ENCODE measurements around the gene ADPRM. TPM values are rescaled to one million over a fixed set of nuclear protein-coding genes. Genes with fewer than 3 reads are reported as not detected.
A peak's percentile ranks its signal among the peaks of the same experiment; 100 is the strongest.
"Not testable (repeated sequence)": the region's sequence is repeated elsewhere in the genome, so short reads cannot be mapped to it uniquely, and the experiment has no call there.

ADPRM gene
- total RNA-seq, 4 donors from 2014 or later: 8.8 to 22.4 (median 10.6) TPM

DNA sequence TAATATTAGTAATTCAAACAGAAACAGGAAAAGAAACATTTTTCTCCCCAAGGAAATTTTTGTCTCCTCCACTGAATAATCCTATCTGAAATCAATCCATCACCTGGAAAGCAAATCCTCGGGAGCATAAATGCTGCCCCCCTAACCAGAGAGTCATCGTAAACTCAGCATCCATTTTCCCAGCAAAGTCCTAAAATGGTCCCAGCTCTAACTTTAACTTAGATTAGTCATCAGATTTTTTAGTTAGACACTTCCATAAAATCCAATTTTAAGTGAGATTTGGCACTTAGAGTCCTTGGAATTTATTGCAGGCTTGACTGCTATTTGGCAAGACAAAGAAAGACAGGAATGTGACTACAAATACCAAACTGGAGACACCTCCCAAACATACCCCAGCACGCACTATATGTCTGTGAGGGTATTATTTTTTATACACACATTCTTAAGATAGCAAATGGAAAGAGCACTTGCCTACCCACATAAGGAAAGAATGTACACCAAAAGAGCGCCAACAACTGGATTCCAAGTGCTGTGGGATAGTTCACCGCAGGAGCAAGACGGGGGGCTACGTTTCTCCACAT lies 15.4 kb upstream of the ADPRM start:
- TF ChIP-seq POLR2A (IDR thresholded peaks at IDR 0.05) (no peak), POLR2AphosphoS5 (IDR thresholded peaks at IDR 0.05) (no peak), EP300 (IDR thresholded peaks at IDR 0.05) (no peak)
- TF ChIP-seq, protein P1, sequence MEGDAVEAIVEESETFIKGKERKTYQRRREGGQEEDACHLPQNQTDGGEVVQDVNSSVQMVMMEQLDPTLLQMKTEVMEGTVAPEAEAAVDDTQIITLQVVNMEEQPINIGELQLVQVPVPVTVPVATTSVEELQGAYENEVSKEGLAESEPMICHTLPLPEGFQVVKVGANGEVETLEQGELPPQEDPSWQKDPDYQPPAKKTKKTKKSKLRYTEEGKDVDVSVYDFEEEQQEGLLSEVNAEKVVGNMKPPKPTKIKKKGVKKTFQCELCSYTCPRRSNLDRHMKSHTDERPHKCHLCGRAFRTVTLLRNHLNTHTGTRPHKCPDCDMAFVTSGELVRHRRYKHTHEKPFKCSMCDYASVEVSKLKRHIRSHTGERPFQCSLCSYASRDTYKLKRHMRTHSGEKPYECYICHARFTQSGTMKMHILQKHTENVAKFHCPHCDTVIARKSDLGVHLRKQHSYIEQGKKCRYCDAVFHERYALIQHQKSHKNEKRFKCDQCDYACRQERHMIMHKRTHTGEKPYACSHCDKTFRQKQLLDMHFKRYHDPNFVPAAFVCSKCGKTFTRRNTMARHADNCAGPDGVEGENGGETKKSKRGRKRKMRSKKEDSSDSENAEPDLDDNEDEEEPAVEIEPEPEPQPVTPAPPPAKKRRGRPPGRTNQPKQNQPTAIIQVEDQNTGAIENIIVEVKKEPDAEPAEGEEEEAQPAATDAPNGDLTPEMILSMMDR (IDR thresholded peaks at IDR 0.05): no peak
- no peak for DNase-seq (ENCODE audit: low spot score in 2 of 2)
- no peak overlapping the region for H3K4me3 ChIP-seq
- H3K9me3 ChIP-seq: no peaks in the 10 kb centered on the region
- peaks cover 87% of the 10 kb centered on the region for H3K36me3 ChIP-seq
- H3K4me1 ChIP-seq: no peaks in the 10 kb centered on the region
- WGBS: 74% methylated on average over 7 of the region's 7 CpGs
- no peaks in the 10 kb centered on the region for H3K27me3 ChIP-seq
- H3K27ac ChIP-seq: no peak overlapping the region

DNA sequence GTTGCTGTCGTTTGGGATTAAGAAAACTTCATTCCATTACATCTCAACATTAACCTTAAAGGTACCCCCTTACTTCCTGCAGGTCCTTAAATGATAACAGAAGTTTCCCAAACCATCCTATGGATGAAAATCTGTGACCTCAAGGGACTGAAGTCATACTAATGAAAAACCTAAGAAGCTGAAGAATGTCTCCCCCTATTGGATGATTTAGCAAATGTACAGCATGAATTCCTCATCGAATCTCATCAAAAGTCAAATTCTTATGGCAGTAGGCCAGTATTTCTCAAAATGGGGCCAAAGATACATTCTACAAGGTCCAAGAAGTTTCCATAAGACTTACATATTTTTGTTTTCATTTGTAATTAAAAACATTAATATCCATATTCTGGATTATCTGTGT lies 13.5 kb upstream of the ADPRM start:
- 51% methylated on average over 2 of the region's 2 CpGs for WGBS

DNA sequence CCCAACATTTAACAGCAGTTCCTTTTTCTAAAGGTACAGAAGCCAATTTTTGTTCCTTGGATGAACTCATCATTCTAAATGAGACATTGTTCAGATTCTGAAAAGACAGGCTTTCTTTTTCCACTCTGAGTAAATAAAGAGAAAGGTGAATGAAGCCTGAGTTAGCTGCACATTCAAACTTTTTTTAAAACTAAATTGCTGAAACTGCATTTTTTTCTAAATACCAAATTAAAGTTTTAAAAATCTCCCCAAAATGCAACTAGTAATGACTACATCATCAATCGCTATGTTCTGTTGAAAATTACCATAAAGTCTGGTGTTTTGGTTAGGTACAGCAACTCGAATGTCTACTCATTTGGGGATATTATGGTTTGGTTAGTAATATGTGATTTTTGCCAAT lies 9.9 kb upstream of the ADPRM start:
- Histone ChIP-seq H3K9me3 (no peaks in the 10 kb centered on the region), H3K27ac (no peak overlapping the region), H3K27me3 (no peaks in the 10 kb centered on the region), H3K4me1 (no peaks in the 10 kb centered on the region), H3K36me3 (peaks cover 66% of the 10 kb centered on the region), H3K4me3 (no peak overlapping the region)
- TF ChIP-seq POLR2AphosphoS5 (IDR thresholded peaks at IDR 0.05): no peak
- TF ChIP-seq POLR2A (IDR thresholded peaks at IDR 0.05): no peak
- TF ChIP-seq EP300 (IDR thresholded peaks at IDR 0.05): no peak
- TF ChIP-seq, protein P1 (IDR thresholded peaks at IDR 0.05): no peak
- no peak for DNase-seq (ENCODE audit: low spot score in 2 of 2)
- 83% methylated on average over 2 of the region's 2 CpGs for WGBS

More for the DNA sequence above, 13.5 kb upstream of the ADPRM start:
- Histone ChIP-seq H3K4me1 (no peaks in the 10 kb centered on the region), H3K4me3 (no peak overlapping the region), H3K27me3 (no peaks in the 10 kb centered on the region), H3K36me3 (peaks cover 68% of the 10 kb centered on the region), H3K27ac (no peak overlapping the region), H3K9me3 (no peaks in the 10 kb centered on the region)
- no peak for DNase-seq (ENCODE audit: low spot score in 2 of 2)
- TF ChIP-seq, protein P1 (IDR thresholded peaks at IDR 0.05): no peak
- no peak for TF ChIP-seq POLR2AphosphoS5 (IDR thresholded peaks at IDR 0.05)
- no peak for TF ChIP-seq EP300 (IDR thresholded peaks at IDR 0.05)
- no peak for TF ChIP-seq POLR2A (IDR thresholded peaks at IDR 0.05)

DNA sequence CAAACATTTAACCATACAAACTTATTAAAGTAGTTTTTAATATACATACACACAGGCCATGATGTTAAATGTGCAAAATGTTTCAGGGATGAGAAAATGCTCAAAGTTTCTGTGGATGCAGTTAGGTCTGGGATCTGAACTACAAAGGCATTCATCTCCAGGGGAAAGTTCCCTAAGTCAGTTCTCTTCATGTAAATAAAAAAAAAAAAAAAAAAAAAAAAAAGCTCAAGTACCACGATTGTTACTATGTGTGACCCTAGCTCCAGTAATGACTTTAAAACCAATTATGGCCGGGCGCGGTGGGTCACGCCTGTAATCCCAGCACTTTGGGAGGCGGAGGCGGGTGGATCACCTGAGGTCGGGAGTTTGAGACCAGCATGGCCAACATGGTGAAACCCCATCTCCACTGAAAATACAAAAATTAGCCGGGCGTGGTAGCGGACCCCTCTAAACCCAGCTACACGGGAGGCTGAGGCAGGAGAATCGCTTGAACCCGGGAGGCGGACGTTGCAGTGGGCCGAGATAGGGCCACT lies 1.5 kb upstream of the ADPRM start:
- peak overlapping the region; percentile 96 for H3K4me3 ChIP-seq
- DNase-seq (ENCODE audit: low spot score in 2 of 2); H3K9me3 ChIP-seq; H3K27ac ChIP-seq; H3K27me3 ChIP-seq: not testable (repeated sequence)
- 91% methylated on average over 17 of the region's 17 CpGs for WGBS
- peaks cover 26% of the 10 kb centered on the region for H3K4me1 ChIP-seq
- peaks cover 32% of the 10 kb centered on the region for H3K36me3 ChIP-seq

DNA sequence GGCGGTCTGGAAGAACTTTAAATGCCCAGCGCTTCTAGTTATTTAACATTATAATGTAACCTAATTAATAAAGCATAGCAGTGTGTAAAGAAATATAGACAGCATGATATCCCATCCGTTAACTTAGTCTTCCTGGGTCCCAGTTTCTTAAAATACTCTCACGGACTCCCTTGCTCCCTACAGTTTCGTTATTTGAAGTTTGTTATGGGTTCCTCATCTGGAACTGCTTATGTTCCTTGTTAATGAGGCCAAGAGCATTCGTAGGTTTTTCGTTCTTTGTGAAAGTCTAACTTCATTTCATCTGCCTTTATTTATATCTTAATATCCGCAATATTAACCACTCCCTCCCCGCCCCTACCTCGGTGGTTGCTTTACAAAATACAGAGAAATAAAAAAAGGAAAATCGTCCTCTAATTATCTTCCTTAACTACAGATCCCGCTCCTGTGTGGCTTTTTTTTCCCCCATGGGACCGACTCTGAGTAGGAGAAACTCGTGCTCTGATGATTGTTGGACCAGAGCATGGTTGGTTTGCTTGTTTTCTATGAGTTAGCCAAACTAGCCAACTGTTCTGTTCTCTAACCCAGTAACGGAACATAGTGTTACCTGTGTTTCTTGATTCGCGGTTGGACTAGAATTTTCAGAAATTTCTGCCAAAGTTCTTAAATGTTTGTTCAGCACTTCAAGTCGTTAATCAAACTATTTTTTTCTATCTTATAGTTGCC lies 863 bp downstream of the ADPRM start:
- H3K4me3 ChIP-seq: peak overlapping the region; percentile 96
- H3K9me3 ChIP-seq: no peaks in the 10 kb centered on the region
- peak overlapping the region; percentile 87 for H3K27ac ChIP-seq
- no peak for TF ChIP-seq POLR2A (IDR thresholded peaks at IDR 0.05)
- TF ChIP-seq, protein P1 (IDR thresholded peaks at IDR 0.05): no peak
- no peak for TF ChIP-seq POLR2AphosphoS5 (IDR thresholded peaks at IDR 0.05)
- TF ChIP-seq EP300 (IDR thresholded peaks at IDR 0.05): no peak
- DNase-seq (ENCODE audit: low spot score in 2 of 2): no peak
- 6% methylated on average over 18 of the region's 18 CpGs for WGBS
- no peaks in the 10 kb centered on the region for H3K27me3 ChIP-seq
- H3K36me3 ChIP-seq: peaks cover 15% of the 10 kb centered on the region
- peaks cover 30% of the 10 kb centered on the region for H3K4me1 ChIP-seq
